DND-41 (cell line): Measurements from ENCODE around the gene LRP3.
A peak's percentile ranks its signal among the peaks of the same experiment; 100 is the strongest.

Experiments used
- ATAC-seq: fragments of 200-7000 bp; cut with Tn5 transposase; 3 replicates; pipeline ENCODE4 v1.9.1; 2021; ENCODE audit warnings: low read depth; ENCODE audit not compliant: insufficient read depth
- DNase-seq: peaks from one replicate; pipeline ENCODE4 v3.0.0-alpha.2; 2020
- H2AFZ ChIP-seq: 2 replicates; pipeline ENCODE4 v1.6.0; 2012; ENCODE audit warnings: low read depth, low read length
- H3K27ac ChIP-seq: 2 replicates; pipeline ENCODE4 v1.5.1; 2012; ENCODE audit warnings: low read length, inconsistent platforms
- H3K27me3 ChIP-seq: fragments of 200-600 bp; sonication (generic); 2 replicates; pipeline ENCODE4 v1.6.0; 2012; ENCODE audit warnings: low read length, mild to moderate bottlenecking, inconsistent platforms; ENCODE audit not compliant: insufficient read depth, poor library complexity
- H3K36me3 ChIP-seq: 2 replicates; pipeline ENCODE4 v1.5.1; 2012; ENCODE audit warnings: low read length, inconsistent platforms; ENCODE audit not compliant: insufficient read depth
- H3K4me1 ChIP-seq: 2 replicates; pipeline ENCODE4 v1.5.1; 2012; ENCODE audit warnings: mild to moderate bottlenecking, low read length; ENCODE audit not compliant: insufficient read depth
- H3K4me2 ChIP-seq: 2 replicates; pipeline ENCODE4 v1.6.0; 2012; ENCODE audit warnings: mild to moderate bottlenecking, moderate library complexity, low read length, inconsistent platforms; ENCODE audit not compliant: insufficient read depth
- H3K4me3 ChIP-seq, 2 experiments: fragments of 200-600 bp in 1 of 2; shearing (Covaris generic) in 1 of 2; 2 replicates each; pipeline ENCODE4 v1.5.1; 2012 to 2016; ENCODE audit warnings: inconsistent platforms in 2 of 2, low read length in 2 of 2, mild to moderate bottlenecking in 2 of 2, low read depth in 1 of 2, moderate library complexity in 1 of 2
- H3K79me2 ChIP-seq: 2 replicates; pipeline ENCODE4 v1.6.0; 2012; ENCODE audit warnings: low read length, inconsistent platforms; ENCODE audit not compliant: insufficient read depth
- H3K9ac ChIP-seq: 2 replicates; pipeline ENCODE4 v1.6.0; 2012; ENCODE audit warnings: low read depth, mild to moderate bottlenecking, inconsistent platforms, low read length, moderate library complexity
- H3K9me3 ChIP-seq: 2 replicates; pipeline ENCODE4 v1.5.1; 2012; ENCODE audit warnings: low read length, moderate library complexity, mild to moderate bottlenecking, inconsistent platforms; ENCODE audit not compliant: insufficient read depth, severe bottlenecking
- H4K20me1 ChIP-seq: 2 replicates; pipeline ENCODE4 v1.6.0; 2012; ENCODE audit warnings: low read length; ENCODE audit not compliant: insufficient read depth
- CTCF ChIP-seq: IDR thresholded peaks from 2 replicates; pipeline ENCODE4 v1.5.1; 2012; ENCODE audit warnings: borderline replicate concordance, low read length, moderate library complexity, mild to moderate bottlenecking; ENCODE audit not compliant: poor library complexity, severe bottlenecking; ENCODE audit errors: extremely low read depth
- EZH2 ChIP-seq: IDR thresholded peaks from 3 replicates; pipeline ENCODE4 v1.6.1; 2012; ENCODE audit warnings: borderline replicate concordance, low read depth, mild to moderate bottlenecking, moderate library complexity, low read length, inconsistent platforms; ENCODE audit not compliant: severe bottlenecking

LRP3 gene

GRCh38 chr19:33245948-33246708 lies 52.0 kb downstream of the LRP3 start:
- DNase-seq: peak; percentile 24
- Histone ChIP-seq H3K4me2 (no peak overlapping the region), H3K27me3 (no peaks in the 10 kb centered on the region), H4K20me1 (peaks cover 8% of the 10 kb centered on the region; the same call in 1 of the 2 replicates), H3K27ac (no peak overlapping the region), H3K4me3 (no peak overlapping the region), H3K36me3 (no peaks in the 10 kb centered on the region), H3K4me1 (no peaks in the 10 kb centered on the region), H3K9ac (no peak overlapping the region), H3K9me3 (no peaks in the 10 kb centered on the region), H3K79me2 (no peaks in the 10 kb centered on the region), H2AFZ (no peak overlapping the region)
- no peak for ATAC-seq
- TF ChIP-seq EZH2 (no peak), CTCF (peak; percentile 68)

DNA sequence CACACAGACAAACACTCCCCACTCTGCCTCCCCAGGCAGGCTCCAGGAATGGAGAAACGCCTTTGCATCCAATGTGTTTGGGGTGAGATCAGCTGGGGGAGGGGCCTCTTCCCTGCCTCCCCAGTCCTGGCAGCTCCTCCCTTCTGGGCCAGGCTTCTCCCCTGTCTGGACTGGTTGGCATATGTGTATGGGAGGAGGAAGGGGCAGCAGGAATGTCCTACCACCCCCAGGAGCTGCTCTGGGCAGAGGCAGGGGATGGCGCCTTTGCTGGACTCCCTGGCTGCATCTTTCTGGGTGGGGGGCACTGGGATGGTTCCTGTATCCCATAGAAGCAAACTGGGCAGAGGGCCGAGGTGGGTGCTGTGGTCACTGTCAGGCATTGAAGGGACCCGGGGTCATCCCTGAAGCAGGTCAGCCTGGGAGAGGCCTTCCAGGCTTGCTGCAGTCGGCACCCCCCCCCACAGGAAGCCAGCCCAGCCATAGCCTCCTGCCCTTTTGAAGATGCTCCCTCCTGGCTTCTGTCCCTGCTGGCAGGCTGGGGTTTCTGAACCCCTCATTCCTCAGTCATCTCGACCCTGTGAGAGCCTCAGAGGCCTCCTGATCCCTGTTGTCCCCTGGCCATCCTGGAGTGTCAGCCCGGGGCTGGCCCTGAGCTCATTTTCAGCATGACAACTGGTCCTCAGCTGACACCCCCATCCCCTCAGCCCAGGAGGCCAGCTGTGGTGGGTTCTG lies 52.7 kb downstream of the LRP3 start:
- no peaks in the 10 kb centered on the region for H3K36me3 ChIP-seq
- H3K4me1 ChIP-seq: no peaks in the 10 kb centered on the region
- DNase-seq: no peak
- H3K79me2 ChIP-seq: no peaks in the 10 kb centered on the region
- no peak for ATAC-seq
- TF ChIP-seq CTCF: no peak
- no peak for TF ChIP-seq EZH2
- peaks cover 8% of the 10 kb centered on the region; the same call in 1 of the 2 replicates for H4K20me1 ChIP-seq
- no peak overlapping the region for H2AFZ ChIP-seq
- H3K9ac ChIP-seq: no peak overlapping the region
- no peaks in the 10 kb centered on the region for H3K9me3 ChIP-seq
- no peak overlapping the region for H3K27ac ChIP-seq
- no peaks in the 10 kb centered on the region for H3K27me3 ChIP-seq
- no peak overlapping the region for H3K4me2 ChIP-seq
- no peak overlapping the region for H3K4me3 ChIP-seq

- Histone ChIP-seq H3K79me2 (no peaks in the 10 kb centered on the region), H2AFZ (no peak overlapping the region), H3K4me3 (no peak overlapping the region), H3K4me2 (no peak overlapping the region), H3K36me3 (no peaks in the 10 kb centered on the region), H3K9me3 (no peaks in the 10 kb centered on the region), H4K20me1 (peaks cover 8% of the 10 kb centered on the region; the same call in 1 of the 2 replicates), H3K9ac (no peak overlapping the region), H3K4me1 (no peaks in the 10 kb centered on the region), H3K27ac (no peak overlapping the region), H3K27me3 (no peaks in the 10 kb centered on the region)
- TF ChIP-seq EZH2 (no peak), CTCF (no peak)
- DNase-seq (no peak), ATAC-seq (no peak)
Observed at GRCh38 chr19:33247441-33247819, 53.3 kb downstream of the LRP3 start.
